Natural killer cell treated with Interleukin-12 subunit alpha and Interleukin-12 subunit beta and Interleukin-15 and Interleukin-18, amount 100 ng/mL, for 72 hours (primary cell): ENCODE data around the gene BDKRB1. TPM values are rescaled to one million over a fixed set of nuclear protein-coding genes. Genes with fewer than 3 reads are reported as not detected.
"Not testable (repeated sequence)": the region's sequence is repeated elsewhere in the genome, so short reads cannot be mapped to it uniquely, and the experiment has no call there.

Experiments used
- ATAC-seq, 2 donors: fragments of 150-1000 bp; cut with Tn5 transposase in 1 of 2; sonication (Bioruptor Pico), chemical (Tn5 transposase) in 1 of 2; 2 replicates each; pipeline ENCODE4 v1.10.0; 2021
- DNase-seq: peaks from one replicate; pipeline ENCODE4 v3.0.0; 2022; ENCODE audit warnings: low spot score
- H3K27ac Mint-ChIP-seq, 2 donors: 1 replicate in 1 of 2; 2 replicates in 1 of 2; pipeline ENCODE4 v1.8.0; 2022; ENCODE audit warnings: mixed read lengths in 2 of 2, mild to moderate bottlenecking in 1 of 2, moderate library complexity in 1 of 2
- H3K27me3 Mint-ChIP-seq, 2 donors: 1 replicate in 1 of 2; 2 replicates in 1 of 2; pipeline ENCODE4 v1.8.0; 2022; ENCODE audit warnings: mixed read lengths in 2 of 2
- H3K36me3 Mint-ChIP-seq: one replicate; pipeline ENCODE4 v1.8.0; 2022; ENCODE audit warnings: mixed read lengths
- H3K4me1 Mint-ChIP-seq, 2 donors: 1 replicate in 1 of 2; 2 replicates in 1 of 2; pipeline ENCODE4 v1.8.0; 2022; ENCODE audit warnings: low read depth in 2 of 2, mixed read lengths in 2 of 2, mild to moderate bottlenecking in 1 of 2
- H3K4me3 Mint-ChIP-seq: one replicate; pipeline ENCODE4 v1.8.0; 2022; ENCODE audit warnings: mixed read lengths
- H3K9me3 Mint-ChIP-seq: 2 replicates; pipeline ENCODE4 v1.8.0; 2022; ENCODE audit warnings: mixed read lengths
- total RNA-seq, 2 donors: library from RNA; stranded (reverse); gene quantifications; one replicate each; pipeline ENCODE4 v1.2.3, GENCODE V29; 2022

Gene BDKRB1
- total RNA-seq, 2 donors from 2014 or later, result not detected

DNA sequence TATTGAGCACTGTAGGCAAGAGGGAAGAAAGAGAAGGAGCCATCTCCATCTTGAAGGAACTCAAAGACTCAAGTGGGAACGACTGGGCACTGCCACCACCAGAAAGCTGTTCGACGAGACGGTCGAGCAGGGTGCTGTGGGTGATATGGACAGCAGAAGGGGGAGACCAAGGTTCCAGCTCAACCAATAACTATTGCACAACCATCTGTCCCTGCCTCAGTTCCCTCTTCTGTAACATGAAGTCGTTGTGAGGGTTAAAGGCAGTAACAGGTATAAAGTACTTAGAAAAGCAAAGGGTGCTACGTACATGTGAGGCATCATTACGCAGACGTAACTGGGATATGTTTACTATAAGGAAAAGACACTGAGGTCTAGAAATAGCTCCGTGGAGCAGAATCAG, 13.9 kb upstream of the BDKRB1 start:
- peaks cover 7 to 20% of the 10 kb centered on the region in 2 donors for H3K27me3 Mint-ChIP-seq
- H3K4me1 Mint-ChIP-seq, result no peaks in the 10 kb centered on the region
- H3K4me3 Mint-ChIP-seq, result no peak overlapping the region
- no peak for ATAC-seq
- H3K27ac Mint-ChIP-seq, result no peak overlapping the region
- DNase-seq, result peak; percentile 13
- no peaks in the 10 kb centered on the region for H3K9me3 Mint-ChIP-seq
- H3K36me3 Mint-ChIP-seq, result no peaks in the 10 kb centered on the region

DNA sequence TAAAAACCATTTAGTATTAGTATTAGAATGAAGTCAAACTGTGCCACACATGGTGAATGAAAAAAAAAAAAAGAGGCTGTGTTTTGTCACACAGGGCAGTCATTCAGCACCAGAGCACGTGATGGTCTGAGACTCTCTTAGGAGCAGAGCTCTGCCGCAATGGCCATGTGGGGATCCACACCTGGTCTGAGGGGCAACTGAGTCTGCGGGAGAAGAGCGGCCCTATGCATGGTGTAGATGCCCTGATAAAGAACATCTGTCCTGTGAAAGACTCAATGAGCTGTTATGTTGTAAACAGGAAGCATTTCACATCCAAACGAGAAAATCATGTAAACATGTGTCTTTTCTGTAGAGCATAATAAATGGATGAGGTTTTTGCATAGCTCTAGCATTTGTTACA, 12.2 kb upstream of the BDKRB1 start:
- Mint-ChIP-seq H3K27me3 (peaks cover 10 to 20% of the 10 kb centered on the region in 2 donors), H3K9me3 (no peaks in the 10 kb centered on the region), H3K4me1 (no peaks in the 10 kb centered on the region), H3K27ac (no peak overlapping the region), H3K4me3 (no peak overlapping the region), H3K36me3 (no peaks in the 10 kb centered on the region)
- DNase-seq (peak; percentile 57), ATAC-seq (no peak)

DNA sequence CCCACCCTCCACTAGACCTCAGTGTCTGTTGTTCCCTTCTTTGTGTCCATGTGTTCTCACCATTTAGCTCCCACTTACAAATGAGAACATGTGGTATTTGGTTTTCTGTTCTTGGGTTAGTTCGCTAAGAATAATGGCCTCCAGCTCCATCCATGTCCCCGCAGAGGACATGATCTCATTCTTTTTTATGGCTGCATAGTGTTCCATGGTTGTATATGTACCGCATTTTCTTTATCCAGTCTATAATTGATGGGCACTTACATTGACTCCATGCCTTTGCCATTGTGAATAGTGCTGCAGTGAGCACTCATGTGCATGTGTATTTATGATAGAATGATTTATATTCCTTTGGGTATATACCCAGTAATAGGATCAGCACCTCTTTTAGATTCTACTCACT, 10.9 kb upstream of the BDKRB1 start:
- ATAC-seq, H3K36me3 Mint-ChIP-seq, H3K4me1 Mint-ChIP-seq, H3K9me3 Mint-ChIP-seq, H3K27ac Mint-ChIP-seq, H3K4me3 Mint-ChIP-seq, DNase-seq: not testable (repeated sequence)
- H3K27me3 Mint-ChIP-seq, result peaks cover 13 to 23% of the 10 kb centered on the region in 2 donors

DNA sequence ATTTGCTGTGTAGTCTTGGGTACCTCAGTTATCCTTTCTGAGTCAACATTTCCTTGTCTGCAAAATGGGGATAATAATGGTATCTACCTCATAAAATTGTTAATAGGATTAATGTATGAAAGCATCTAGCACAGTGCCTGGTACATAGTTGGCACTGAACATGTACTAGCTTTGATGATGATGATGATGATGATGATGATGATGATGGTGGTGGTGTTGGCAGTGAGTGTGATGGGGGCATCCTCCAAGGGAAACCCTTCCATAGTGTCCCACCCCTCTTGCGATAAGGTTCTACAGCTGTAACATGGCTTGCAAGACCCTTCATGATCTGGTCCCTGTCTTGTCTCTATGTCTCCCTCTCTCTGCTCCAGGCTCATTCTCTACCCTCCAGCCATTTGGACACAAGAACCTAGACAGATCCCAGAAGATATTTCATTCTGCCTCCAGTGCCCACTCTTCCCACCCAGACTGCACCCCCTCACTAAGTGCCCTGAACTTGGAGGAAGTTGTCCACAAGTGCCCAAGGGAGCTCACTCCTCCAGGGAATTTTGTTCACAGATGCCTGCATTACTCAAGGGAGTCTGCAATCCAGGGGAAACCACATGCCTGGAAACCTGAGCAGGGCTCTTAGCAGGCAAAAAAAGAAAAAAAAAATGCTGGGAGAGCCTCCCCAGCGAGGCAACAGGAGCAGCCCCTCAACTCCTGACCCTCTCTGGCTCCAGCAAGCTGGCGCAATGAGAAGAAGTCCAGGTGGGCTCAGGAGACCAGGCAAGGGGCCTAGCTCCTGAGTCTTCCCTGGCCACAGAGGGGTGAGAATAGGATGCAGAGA, 10.1 kb upstream of the BDKRB1 start:
- no peak overlapping the region for H3K4me3 Mint-ChIP-seq
- H3K4me1 Mint-ChIP-seq, result no peaks in the 10 kb centered on the region
- DNase-seq (peak; percentile 32), ATAC-seq (peak in 1 of 2 donors; percentile 33)
- H3K27me3 Mint-ChIP-seq, result peaks cover 16 to 23% of the 10 kb centered on the region in 2 donors
- no peak overlapping the region for H3K27ac Mint-ChIP-seq
- H3K36me3 Mint-ChIP-seq, result no peaks in the 10 kb centered on the region
- no peaks in the 10 kb centered on the region for H3K9me3 Mint-ChIP-seq

DNA sequence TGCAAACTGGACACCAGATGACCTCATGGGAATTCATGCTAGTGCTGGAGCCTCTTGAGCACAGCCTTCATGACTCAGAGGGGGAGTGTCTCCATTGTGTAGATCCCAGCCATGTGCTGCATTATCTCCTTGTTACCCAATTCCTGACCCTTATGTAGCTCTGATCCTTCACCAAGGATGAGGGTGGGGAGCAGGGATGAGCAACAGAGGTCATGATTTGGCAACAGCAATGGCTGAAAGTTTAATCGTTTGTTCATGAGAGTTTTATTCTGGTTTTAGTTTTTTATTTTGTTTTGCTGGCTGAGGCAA, 9.5 kb upstream of the BDKRB1 start:
- Mint-ChIP-seq H3K36me3 (no peaks in the 10 kb centered on the region), H3K4me3 (no peak overlapping the region), H3K27ac (no peak overlapping the region), H3K4me1 (no peaks in the 10 kb centered on the region), H3K27me3 (peaks cover 18 to 27% of the 10 kb centered on the region in 2 donors), H3K9me3 (no peaks in the 10 kb centered on the region)
- ATAC-seq (no peak), DNase-seq (no peak)

DNA sequence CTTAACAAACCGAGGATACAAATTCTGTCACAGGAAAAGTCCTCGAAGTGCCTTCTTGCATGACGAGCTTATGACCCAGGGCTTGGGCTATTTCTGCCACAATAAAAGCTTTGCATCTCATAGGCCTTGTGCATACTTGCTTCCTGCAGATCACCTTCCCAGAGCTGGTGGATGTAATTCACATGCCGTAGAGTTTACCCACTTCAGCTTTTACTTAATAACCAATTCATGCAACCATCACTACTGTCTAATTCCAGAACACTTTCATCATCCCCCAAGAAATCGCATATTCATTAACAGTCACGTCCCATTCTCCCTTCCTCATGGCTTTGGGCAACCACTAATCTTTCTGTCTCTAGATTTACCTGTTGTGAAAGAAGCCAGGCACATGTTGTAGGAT, 9.0 kb upstream of the BDKRB1 start:
- Mint-ChIP-seq H3K4me3 (no peak overlapping the region), H3K27me3 (peaks cover 19 to 29% of the 10 kb centered on the region in 2 donors), H3K9me3 (no peaks in the 10 kb centered on the region), H3K36me3 (no peaks in the 10 kb centered on the region), H3K27ac (no peak overlapping the region), H3K4me1 (no peaks in the 10 kb centered on the region)
- ATAC-seq (no peak), DNase-seq (peak; percentile 20)

DNA sequence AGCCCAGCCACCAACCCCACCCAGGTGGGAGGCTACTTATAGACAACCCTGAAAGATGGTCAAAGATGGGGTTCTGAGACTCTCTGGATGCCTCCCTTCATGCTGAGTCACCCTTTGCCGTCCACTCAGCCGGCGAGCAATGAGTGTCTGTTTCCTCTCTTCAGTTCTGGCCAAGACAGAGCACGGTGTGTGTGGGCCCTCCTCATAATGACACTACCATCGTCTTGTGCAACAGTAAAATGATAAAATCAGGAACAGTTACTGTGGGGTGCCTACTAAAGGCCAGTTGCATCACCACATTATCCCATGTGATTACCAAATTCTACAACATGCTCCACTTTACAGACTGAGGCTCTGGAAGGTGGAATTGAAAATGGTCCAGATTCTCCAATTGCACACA, 7.0 kb upstream of the BDKRB1 start:
- no peak for ATAC-seq

DNA sequence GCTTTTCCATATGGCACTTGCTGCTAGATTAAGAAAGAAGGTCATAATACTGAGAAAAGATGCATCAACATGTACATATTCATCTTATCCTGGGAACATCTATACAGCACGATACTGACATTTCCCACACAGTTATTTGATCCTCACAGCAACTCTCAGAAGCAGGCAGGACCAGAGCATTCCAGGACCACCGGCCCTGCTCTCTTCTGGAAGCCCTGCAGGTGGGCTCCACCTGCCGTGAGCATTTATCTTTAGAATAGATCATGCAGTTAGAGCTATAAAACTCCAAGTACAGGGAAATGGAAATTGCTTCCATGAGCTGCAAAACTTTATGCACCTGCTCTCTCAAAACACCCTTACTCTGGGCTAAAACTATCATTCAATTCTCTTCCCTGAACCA, 5.5 kb upstream of the BDKRB1 start:
- Mint-ChIP-seq H3K36me3 (no peaks in the 10 kb centered on the region), H3K4me3 (no peak overlapping the region), H3K4me1 (no peaks in the 10 kb centered on the region), H3K9me3 (no peaks in the 10 kb centered on the region), H3K27me3 (peaks cover 27 to 37% of the 10 kb centered on the region in 2 donors), H3K27ac (no peak overlapping the region)
- DNase-seq, result peak; percentile 10
- no peak for ATAC-seq

More for the DNA sequence above, 7.0 kb upstream of the BDKRB1 start:
- Mint-ChIP-seq H3K4me3 (no peak overlapping the region), H3K4me1 (no peaks in the 10 kb centered on the region), H3K9me3 (no peaks in the 10 kb centered on the region), H3K36me3 (no peaks in the 10 kb centered on the region), H3K27ac (no peak overlapping the region), H3K27me3 (peaks cover 26 to 39% of the 10 kb centered on the region in 2 donors)
- DNase-seq, result peak; percentile 25

DNA sequence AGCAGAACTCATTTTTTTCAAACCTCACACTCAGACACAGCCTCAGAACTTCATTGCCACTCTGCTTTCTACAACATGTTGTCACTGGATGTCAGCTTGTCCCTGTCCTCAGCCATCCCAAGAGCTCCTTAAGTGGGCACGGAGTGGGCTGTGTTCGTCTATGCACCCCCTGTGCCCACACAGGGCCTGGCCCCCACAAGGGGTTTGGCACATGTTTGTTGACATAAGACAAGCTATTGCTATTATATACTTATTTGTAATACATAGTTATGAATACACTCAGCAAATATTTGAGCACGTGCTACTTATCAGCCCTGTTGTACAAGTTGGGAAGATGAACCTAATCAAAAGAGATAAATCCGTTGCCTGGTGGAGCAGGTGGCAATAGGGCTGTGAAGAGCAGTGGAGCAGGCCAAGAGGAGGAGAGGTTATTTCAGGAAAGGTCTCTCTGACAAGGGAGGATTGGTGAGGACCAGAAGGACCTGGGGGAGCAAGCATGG, 4.3 kb upstream of the BDKRB1 start:
- DNase-seq (peak; percentile 1), ATAC-seq (no peak)
- peaks cover 27 to 39% of the 10 kb centered on the region in 2 donors for H3K27me3 Mint-ChIP-seq
- H3K36me3 Mint-ChIP-seq, result no peaks in the 10 kb centered on the region
- H3K27ac Mint-ChIP-seq, result no peak overlapping the region
- H3K4me3 Mint-ChIP-seq, result no peak overlapping the region
- no peaks in the 10 kb centered on the region for H3K4me1 Mint-ChIP-seq
- no peaks in the 10 kb centered on the region for H3K9me3 Mint-ChIP-seq

DNA sequence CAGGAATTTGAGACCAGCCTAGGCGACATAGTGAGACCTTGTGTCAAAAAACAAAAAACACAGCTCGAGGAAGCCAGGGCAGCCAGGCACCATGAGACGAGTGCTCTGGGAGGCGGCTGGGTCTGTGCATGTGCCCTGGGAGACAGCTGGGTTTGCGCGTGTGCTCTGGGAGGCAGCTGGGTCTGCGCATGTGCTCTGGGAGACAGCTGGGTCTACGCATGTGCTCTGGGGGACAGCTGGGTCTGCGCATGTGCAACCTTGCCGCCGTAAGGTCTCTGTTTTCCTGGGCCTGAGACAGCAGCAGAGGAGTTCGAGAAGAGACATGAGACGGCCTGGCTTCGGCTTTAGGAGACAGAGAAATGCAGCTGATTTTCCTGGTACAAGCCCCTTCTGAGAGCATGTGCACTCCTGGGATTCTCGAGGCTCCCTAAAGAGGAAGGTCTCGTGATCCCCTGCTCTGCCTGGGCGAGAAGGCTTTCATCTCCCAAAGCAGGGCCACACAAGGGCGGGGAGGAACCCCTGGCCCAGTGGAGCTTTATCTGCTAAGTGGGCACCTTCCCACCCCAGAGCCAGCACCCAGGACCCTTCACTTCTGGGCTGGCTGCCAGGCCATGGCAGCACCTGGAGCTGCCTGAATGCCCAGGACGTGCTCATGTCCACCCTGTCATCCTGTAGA, 3.5 kb upstream of the BDKRB1 start:
- Mint-ChIP-seq H3K4me1 (no peaks in the 10 kb centered on the region), H3K4me3 (no peak overlapping the region), H3K27ac (no peak overlapping the region), H3K36me3 (no peaks in the 10 kb centered on the region), H3K27me3 (peaks cover 29 to 46% of the 10 kb centered on the region in 2 donors), H3K9me3 (no peaks in the 10 kb centered on the region)
- no peak for DNase-seq
- ATAC-seq, result peak in 1 of 2 donors; percentile 15

DNA sequence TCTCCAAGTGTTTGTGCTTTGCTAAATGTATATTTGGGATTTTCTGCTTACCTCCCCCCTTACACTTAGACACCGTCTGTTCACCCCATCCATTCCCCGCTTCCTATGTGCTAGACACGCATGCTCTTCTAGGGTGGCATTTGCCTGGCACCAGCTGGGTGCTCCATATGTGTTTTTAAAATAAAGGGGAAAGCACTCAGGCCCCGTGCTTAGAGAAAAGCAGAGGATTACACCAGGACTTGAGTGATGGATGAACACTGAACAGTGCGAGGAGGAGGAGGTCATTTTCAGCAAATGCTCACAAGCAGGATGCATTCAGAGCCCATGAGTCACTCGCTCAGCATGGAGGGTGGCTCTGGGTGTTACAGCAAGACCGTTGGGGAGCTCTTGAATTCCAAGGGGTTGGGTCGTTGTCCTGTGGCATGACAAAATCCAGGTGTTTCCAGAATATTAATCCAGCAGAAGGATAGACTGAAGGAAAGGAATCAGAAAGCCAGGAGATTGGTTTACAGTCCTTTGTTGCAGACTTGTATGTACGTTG, 2.9 kb upstream of the BDKRB1 start:
- peaks cover 32 to 51% of the 10 kb centered on the region in 2 donors for H3K27me3 Mint-ChIP-seq
- no peaks in the 10 kb centered on the region for H3K36me3 Mint-ChIP-seq
- DNase-seq (peak; percentile 38), ATAC-seq (no peak)
- no peak overlapping the region for H3K27ac Mint-ChIP-seq
- no peaks in the 10 kb centered on the region for H3K9me3 Mint-ChIP-seq
- no peak overlapping the region for H3K4me3 Mint-ChIP-seq
- H3K4me1 Mint-ChIP-seq, result no peaks in the 10 kb centered on the region

DNA sequence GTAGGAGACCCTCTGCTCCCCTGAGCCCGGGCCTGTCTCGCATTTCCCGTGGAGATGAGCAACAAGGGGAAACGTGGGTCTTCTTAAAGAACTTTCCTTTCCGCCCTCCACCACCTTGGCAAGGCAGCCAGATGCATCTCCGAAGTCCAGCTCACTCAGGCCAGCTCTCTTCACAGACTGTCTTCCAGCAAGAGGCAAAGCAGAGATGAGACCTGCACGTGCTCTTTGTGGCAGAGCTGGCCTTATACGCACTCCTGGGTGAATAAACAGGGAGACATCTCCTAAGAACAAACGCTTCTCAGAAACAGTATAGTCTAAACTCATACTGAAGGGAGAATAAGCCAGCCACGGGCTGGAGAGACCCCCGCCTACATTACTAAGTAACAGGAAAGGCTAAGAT, 1.3 kb upstream of the BDKRB1 start:
- peak; percentile 2 for DNase-seq
- Mint-ChIP-seq H3K9me3 (no peaks in the 10 kb centered on the region), H3K4me3 (no peak overlapping the region), H3K36me3 (no peaks in the 10 kb centered on the region), H3K27me3 (peaks cover 24 to 43% of the 10 kb centered on the region in 2 donors), H3K27ac (no peak overlapping the region), H3K4me1 (no peaks in the 10 kb centered on the region)
- no peak for ATAC-seq

DNA sequence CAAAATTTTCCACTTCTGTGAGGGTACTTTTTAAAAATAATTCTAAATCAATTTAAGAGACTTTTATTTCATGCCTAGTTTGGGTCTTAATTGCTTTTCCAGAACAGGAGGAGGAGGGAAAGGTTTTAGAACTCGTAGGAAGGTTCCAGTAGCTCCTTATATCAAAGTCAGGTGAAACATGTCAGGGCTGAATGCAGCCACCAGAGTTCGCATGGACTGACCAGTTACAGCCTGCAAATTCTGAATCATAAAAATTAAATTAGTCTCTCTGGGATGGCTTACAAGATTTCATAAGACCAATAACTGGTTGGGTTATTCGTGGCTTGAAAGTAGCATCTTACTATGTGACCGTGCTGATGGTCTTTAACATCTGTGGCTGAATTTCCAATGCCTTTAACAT, 397 bp downstream of the BDKRB1 start:
- Mint-ChIP-seq H3K27me3 (peaks cover 28 to 52% of the 10 kb centered on the region in 2 donors), H3K9me3 (no peaks in the 10 kb centered on the region), H3K4me1 (no peaks in the 10 kb centered on the region), H3K27ac (no peak overlapping the region), H3K4me3 (no peak overlapping the region), H3K36me3 (no peaks in the 10 kb centered on the region)
- ATAC-seq (no peak), DNase-seq (no peak)

DNA sequence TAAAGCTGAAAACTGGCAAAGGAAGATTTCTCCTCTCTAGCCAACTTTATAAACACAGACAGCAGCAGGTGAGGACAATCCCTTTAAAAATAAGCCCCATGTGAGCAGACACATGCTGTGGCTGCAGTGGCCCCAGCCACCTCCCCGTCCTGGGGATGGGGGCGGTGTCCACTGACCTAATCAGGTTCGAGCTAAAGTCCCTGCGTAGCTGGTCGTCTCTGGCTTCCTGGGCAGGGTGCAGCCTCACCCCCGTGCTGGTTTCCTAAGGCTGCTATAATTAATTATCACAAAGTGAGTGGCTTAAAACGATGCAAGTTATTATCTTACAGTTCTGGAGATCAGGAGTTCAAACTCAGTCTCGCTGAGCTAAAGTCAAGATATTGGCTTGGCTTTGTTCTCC, 1.0 kb downstream of the BDKRB1 start:
- Mint-ChIP-seq H3K9me3 (no peaks in the 10 kb centered on the region), H3K36me3 (no peaks in the 10 kb centered on the region), H3K27me3 (peaks cover 23 to 46% of the 10 kb centered on the region in 2 donors), H3K4me3 (no peak overlapping the region), H3K4me1 (no peaks in the 10 kb centered on the region), H3K27ac (no peak overlapping the region)
- DNase-seq, result peak; percentile 20
- no peak for ATAC-seq
